Calu3 (cell line): ENCODE measurements around the gene EIF2B2. TPM values are rescaled to one million over a fixed set of nuclear protein-coding genes. Genes with fewer than 3 reads are reported as not detected.

ENCODE experiments used
- BruUV-seq: library from RNA; stranded (reverse); fragments of 400-500 nt; replicated peaks from 2 replicates; lab custom pipeline; 2021; lab: Mats Ljungman, UMichigan
- CTCF ChIA-PET: fragments of 300-600 bp; sonication (Branson Sonifier 250); formaldehyde crosslinking; loops from one replicate; lab custom pipeline; 2022; ENCODE audit warnings: antibody characterized with exemption; lab: Charles Lee
- DNase-seq: peaks from one replicate; pipeline ENCODE4 v3.0.0; 2022
- H3K27ac Mint-ChIP-seq: one replicate; pipeline ENCODE4 v1.8.0; 2022; ENCODE audit warnings: mixed read lengths; ENCODE audit not compliant: unreplicated experiment
- H3K27me3 Mint-ChIP-seq: one replicate; pipeline ENCODE4 v1.8.0; 2022; ENCODE audit warnings: mixed read lengths; ENCODE audit not compliant: unreplicated experiment
- H3K36me3 Mint-ChIP-seq: one replicate; pipeline ENCODE4 v1.8.0; 2022; ENCODE audit warnings: mild to moderate bottlenecking, moderate library complexity, mixed read lengths; ENCODE audit not compliant: insufficient read depth, unreplicated experiment
- H3K4me1 Mint-ChIP-seq: one replicate; pipeline ENCODE4 v1.8.0; 2022; ENCODE audit warnings: mild to moderate bottlenecking, low read depth, mixed read lengths; ENCODE audit not compliant: unreplicated experiment
- H3K4me3 Mint-ChIP-seq: one replicate; pipeline ENCODE4 v1.8.0; 2022; ENCODE audit warnings: mild to moderate bottlenecking, low read depth, moderate library complexity, mixed read lengths; ENCODE audit not compliant: unreplicated experiment
- H3K9me3 Mint-ChIP-seq: one replicate; pipeline ENCODE4 v1.8.0; 2022; ENCODE audit warnings: low read depth, mixed read lengths; ENCODE audit not compliant: unreplicated experiment
- CTCF ChIP-seq: fragments of 200-600 bp; IDR thresholded peaks from one replicate; pipeline ENCODE4 v1.8.0; 2022; ENCODE audit warnings: antibody characterized with exemption; ENCODE audit not compliant: unreplicated experiment
- intact Hi-C: fragments of 100-400 bp; cut with micrococcal nuclease; formaldehyde crosslinking; loops from one replicate; pipeline ENCODE4 v1.10.0; 2022; ENCODE audit not compliant: unreplicated experiment
- total RNA-seq: library from RNA; stranded (reverse); gene quantifications from 2 replicates; pipeline ENCODE4 v1.2.3, GENCODE V29; 2022

Gene EIF2B2
- total RNA-seq, 1 experiment from 2014 or later: 41.2 TPM

GRCh38 chr14:74983343-74983742 lies 19.4 kb upstream of the EIF2B2 start:
- H3K36me3 Mint-ChIP-seq: peaks cover 10% of the 10 kb centered on the region
- no peak for DNase-seq
- no TSS peak for BruUV-seq
- H3K9me3 Mint-ChIP-seq: no peaks in the 10 kb centered on the region
- TF ChIP-seq CTCF: no peak
- intact Hi-C loops: no loop called here
- H3K27ac Mint-ChIP-seq: peak overlapping the region; percentile 52
- H3K4me3 Mint-ChIP-seq: no peak overlapping the region
- H3K4me1 Mint-ChIP-seq: peaks cover 9% of the 10 kb centered on the region
- no peaks in the 10 kb centered on the region for H3K27me3 Mint-ChIP-seq
- CTCF ChIA-PET: interaction anchor here (0.7 kb wide), 1 partner anchor 19 kb away, joined by 5 read pairs; no protein-coding TSS in a partner anchor

GRCh38 chr14:74984236-74985027 lies 18.3 kb upstream of the EIF2B2 start:
- TF ChIP-seq CTCF: no peak
- DNase-seq: no peak
- CTCF ChIA-PET: interaction anchor here (0.6 kb wide), 1 partner anchor 8 kb away, joined by 3 read pairs; no protein-coding TSS in a partner anchor
- H3K4me3 Mint-ChIP-seq: no peak overlapping the region
- no peak overlapping the region for H3K27ac Mint-ChIP-seq
- peaks cover 11% of the 10 kb centered on the region for H3K4me1 Mint-ChIP-seq
- intact Hi-C loops: no loop called here
- no peaks in the 10 kb centered on the region for H3K27me3 Mint-ChIP-seq
- peaks cover 10% of the 10 kb centered on the region for H3K36me3 Mint-ChIP-seq
- no peaks in the 10 kb centered on the region for H3K9me3 Mint-ChIP-seq
- BruUV-seq: no TSS peak

- DNase-seq: no peak
- Mint-ChIP-seq H3K27me3 (no peaks in the 10 kb centered on the region), H3K4me3 (no peak overlapping the region), H3K4me1 (peaks cover 11% of the 10 kb centered on the region), H3K36me3 (peaks cover 10% of the 10 kb centered on the region), H3K27ac (no peak overlapping the region), H3K9me3 (no peaks in the 10 kb centered on the region)
- intact Hi-C loops: no loop called here
- CTCF ChIA-PET: interaction anchor here (0.6 kb wide), 1 partner anchor 8 kb away, joined by 3 read pairs; no protein-coding TSS in a partner anchor
- no peak for TF ChIP-seq CTCF
- no TSS peak for BruUV-seq
Observed at GRCh38 chr14:74985028-74985310, 17.8 kb upstream of the EIF2B2 start.

- Mint-ChIP-seq H3K9me3 (no peaks in the 10 kb centered on the region), H3K4me1 (peaks cover 11% of the 10 kb centered on the region), H3K27ac (no peak overlapping the region), H3K27me3 (no peaks in the 10 kb centered on the region), H3K36me3 (peaks cover 10% of the 10 kb centered on the region), H3K4me3 (no peak overlapping the region)
- no peak for TF ChIP-seq CTCF
- no TSS peak for BruUV-seq
- no peak for DNase-seq
- CTCF ChIA-PET: no interaction called here
- intact Hi-C loops: no loop called here
Observed at GRCh38 chr14:74985806-74986205, 16.9 kb upstream of the EIF2B2 start.
